ENCODE data around the gene KRT77.

KRT77 gene

GRCh38 chr12:52691841-52692150 is 11.5 kb downstream of the KRT77 start:
- no peak for DNase-seq (ENCODE audit: low spot score)

- peak; percentile 78 for DNase-seq (ENCODE audit: low spot score)
Measured at GRCh38 chr12:52691076-52691840, 12.1 kb downstream of the KRT77 start.

DNA sequence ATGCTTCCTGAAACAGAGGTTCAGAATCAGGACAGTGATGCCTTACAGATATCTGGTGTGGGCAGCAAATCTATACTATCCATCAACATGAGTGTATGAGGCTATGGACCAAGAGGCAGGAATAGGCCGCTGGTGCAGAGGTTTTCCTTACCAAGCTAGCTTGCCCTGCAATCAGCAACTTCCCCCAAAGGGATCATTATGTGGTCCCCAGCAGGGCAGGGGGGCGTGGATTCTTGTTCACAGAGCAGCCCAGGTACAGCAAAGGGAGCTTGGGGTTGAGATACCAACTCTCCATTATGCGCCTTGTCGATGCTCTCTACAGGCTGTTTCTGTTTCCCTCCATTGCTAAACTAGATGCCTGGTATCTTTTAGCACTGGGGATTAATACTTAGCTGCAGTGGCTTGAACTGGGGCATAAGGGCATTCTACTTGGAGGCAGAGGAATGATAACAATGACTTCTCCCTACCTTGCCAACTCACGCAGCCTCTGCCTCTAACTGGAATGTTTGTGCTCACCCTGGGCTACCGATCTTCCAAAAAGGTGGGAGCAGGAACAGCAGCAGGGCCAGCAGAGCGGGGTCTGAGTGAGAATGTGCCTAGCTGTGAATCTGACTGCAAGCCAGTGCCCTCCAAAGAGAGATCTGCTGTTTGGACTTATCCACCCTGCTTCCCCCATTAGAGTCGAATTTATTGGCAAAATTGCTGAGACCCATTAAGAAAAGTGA is 12.8 kb downstream of the KRT77 start:
- peak; percentile 31 for DNase-seq (ENCODE audit: low spot score)

- DNase-seq (ENCODE audit: low spot score) = no peak
Measured at GRCh38 chr12:52689936-52690335, 13.4 kb downstream of the KRT77 start.

- DNase-seq (ENCODE audit: low spot score) = no peak
Measured at GRCh38 chr12:52689239-52689638, 14.1 kb downstream of the KRT77 start.

DNA sequence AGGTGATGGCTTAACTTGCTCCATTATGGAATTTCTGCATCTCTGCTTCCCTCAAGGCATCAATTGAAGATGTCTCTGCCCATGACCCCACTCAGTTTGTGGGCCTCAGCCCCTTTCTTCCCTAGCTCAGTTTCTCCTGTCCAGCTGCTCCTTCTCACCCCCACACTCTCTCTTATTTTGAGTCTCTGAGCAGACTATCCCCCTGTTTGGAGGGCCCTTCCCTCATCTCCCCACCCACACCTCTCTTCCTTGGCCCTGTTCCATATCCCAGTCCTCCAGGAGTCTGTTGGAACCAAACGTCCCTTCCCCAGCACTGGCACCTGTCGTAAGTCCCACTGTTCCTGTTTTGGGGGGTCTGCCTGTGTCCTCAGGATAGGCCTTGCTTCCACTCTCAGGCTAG is 14.8 kb downstream of the KRT77 start:
- no peak for DNase-seq (ENCODE audit: low spot score)

- no peak for DNase-seq (ENCODE audit: low spot score)
Measured at GRCh38 chr12:52687497-52688385, 15.6 kb downstream of the KRT77 start.

GRCh38 chr12:52686756-52687487 is 16.4 kb downstream of the KRT77 start:
- DNase-seq (ENCODE audit: low spot score) = no peak

GRCh38 chr12:52686063-52686462 is 17.3 kb downstream of the KRT77 start:
- DNase-seq (ENCODE audit: low spot score) = no peak

GRCh38 chr12:52685406-52685890 is 17.9 kb downstream of the KRT77 start:
- no peak for DNase-seq (ENCODE audit: low spot score)

DNA sequence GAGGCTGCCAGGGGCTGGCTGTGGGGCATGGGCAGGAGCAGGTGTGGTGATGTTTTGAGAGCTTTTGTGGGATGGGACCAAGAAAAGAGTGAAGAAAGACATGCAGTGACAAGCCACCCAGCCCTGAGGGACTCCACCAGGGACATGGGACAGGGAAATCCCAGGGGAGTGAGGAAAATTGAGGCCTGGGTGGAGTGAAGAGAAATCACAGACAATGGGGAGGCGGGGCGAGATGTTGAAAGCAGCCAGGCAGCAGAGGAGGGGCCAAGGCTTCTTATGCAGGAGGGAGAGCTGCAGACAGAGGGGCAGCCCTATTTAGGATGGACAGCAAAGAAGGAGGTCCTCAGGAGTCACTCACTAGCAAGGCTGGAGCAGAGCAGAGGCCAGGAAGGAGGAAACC is 18.9 kb downstream of the KRT77 start:
- no peak for DNase-seq (ENCODE audit: low spot score)

DNA sequence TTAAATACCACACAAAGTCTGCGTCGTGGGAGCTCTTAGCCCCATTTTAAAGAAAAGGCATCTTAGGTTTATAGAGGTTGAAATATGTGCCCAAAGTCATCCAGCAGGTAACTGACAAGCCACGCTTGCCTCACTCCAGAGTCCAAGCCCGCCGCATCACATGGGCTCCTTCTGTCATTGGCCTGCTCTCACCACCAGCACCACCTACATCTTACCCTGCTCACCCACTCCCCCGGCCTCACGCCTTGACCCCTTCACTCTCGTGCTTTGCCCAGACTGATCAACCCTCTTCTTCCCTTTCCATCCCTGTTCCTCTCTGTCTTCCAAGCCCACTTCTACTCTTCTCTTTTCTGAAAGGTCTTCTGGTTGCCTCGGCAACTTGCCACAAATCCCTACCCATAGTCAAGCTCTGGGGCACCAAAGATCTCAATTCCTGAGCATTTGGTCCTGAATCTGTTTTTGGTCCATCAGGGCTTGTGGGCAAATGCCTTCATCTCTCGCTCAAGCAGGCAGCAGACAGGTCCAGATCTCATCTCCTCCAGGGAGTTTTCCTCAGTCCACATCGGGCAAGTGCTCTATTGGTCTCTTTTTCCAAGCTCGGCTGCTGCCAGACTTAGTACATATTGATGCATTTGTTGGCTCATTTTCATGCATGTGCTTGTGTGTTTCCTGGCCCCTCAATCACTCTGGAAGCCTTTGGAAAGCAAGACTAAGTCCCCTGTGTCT is 19.6 kb downstream of the KRT77 start:
- DNase-seq (ENCODE audit: low spot score) = no peak

- no peak for DNase-seq (ENCODE audit: low spot score)
Measured at GRCh38 chr12:52682938-52683574, 20.3 kb downstream of the KRT77 start.

DNA sequence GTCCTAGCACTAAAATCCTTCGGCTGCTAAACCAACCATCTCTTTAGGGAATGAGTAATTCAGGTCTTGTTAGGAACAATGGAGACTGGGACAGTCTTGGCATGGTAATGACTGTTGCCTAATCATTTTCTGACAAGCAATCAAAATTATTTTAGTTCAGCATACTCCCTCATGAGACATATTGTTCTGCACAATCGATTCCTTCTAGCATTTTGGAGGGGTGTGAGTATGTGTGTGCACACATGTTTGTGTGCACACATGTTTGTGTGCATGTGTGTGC is 21.0 kb downstream of the KRT77 start:
- DNase-seq (ENCODE audit: low spot score) = no peak

GRCh38 chr12:52681526-52682380 is 21.6 kb downstream of the KRT77 start:
- DNase-seq (ENCODE audit: low spot score) = no peak

- DNase-seq (ENCODE audit: low spot score) = no peak
Measured at GRCh38 chr12:52680363-52680762, 23.0 kb downstream of the KRT77 start, which contains the start of gene KRT1. Gene KRT1 (minus strand): TSS chr12:52680407. CDS start chr12:52680348, 59 bp downstream.

DNA sequence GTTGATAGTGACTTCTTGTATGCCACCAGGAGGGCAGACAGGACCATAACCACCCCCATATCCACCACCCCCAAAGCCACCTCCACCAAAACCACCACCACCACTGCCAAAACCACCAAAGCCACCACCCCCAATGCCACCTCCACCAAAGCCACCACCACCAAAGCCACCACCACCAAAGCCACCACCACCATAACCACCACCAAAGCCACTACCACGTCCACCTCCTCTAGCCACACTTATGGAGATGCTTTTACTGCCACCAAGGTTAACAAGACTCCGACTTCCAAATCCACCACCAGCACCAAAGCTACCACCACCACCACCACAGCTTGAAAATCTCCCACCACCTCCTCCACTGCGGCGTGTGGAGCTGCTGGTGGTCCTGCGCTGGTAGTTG is 23.4 kb downstream of the KRT77 start:
- DNase-seq (ENCODE audit: low spot score) = no peak

DNA sequence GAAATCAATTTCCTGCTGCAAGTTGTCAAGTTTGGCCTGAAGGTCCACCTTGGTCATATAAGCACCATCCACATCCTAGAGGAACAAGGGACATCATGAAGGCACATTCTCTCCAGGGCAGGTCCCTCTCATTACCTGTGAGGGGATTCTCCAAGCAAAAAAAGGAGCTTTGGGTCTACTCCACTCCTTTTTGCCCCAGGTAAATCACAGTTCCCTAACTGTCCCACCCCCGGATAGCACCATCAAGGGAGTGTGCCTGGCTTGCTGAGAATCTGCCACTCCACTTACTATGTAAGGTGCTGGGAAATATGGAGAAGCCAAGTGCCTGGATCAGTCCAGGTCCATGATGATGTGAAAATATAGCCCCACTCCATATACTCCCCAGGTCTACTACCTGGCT is 25.7 kb downstream of the KRT77 start:
- no peak for DNase-seq (ENCODE audit: low spot score)

DNA sequence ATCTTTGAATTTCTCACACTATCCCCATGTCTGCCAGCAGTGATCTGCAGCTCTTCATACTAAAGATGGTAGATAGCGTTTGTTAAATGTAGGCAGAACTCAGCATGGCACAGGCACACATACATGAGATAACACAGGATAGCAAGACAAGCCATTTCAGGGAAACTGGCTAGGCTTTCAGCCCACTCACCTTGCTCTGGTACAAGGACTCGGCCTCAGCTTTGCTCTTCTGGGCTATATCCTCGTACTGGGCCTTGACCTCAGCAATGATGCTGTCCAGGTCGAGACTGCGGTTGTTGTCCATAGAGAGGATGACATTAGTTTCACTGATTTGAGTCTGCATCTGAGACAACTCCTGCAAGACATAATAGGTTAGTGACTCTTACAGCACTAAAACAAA is 26.2 kb downstream of the KRT77 start:
- DNase-seq (ENCODE audit: low spot score) = no peak

DNA sequence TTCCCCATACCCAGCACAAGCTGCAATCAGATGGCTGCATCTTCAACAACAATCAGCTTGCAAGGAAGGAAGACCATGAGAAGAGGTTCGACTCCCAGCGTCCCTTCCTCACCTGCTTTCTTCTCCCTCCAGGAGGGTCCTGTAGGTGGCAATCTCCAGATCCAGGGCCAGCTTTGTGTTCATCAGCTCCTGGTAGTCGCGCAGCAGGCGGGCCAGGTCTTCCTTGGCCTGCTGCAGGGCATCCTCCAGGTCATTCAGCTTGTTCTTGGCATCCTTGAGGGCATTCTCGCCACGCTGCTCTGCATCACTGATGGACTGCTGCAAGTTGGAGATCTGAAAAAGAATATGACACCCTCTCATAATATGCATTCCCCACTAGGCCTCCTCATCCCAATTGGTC is 27.2 kb downstream of the KRT77 start:
- no peak for DNase-seq (ENCODE audit: low spot score)

Data from iPS-NIHi11 (cell line).